ENCODE results near the gene ADAMTS10. TPM values are rescaled to one million over a fixed set of nuclear protein-coding genes. Genes with fewer than 3 reads are reported as not detected.
"Not testable (repeated sequence)": the region's sequence is repeated elsewhere in the genome, so short reads cannot be mapped to it uniquely, and the experiment has no call there.

ADAMTS10 gene
- total RNA-seq, 4 donors from 2014 or later, result 15.7 to 45.3 (median 22.8) TPM

GRCh38 chr19:8573316-8573715 lies 37.2 kb downstream of the ADAMTS10 start:
- 79 to 88% methylated on average over 1 to 7 of the region's 7 CpGs for WGBS, 2 donors (ENCODE audit: low coverage in 1 of 2)
- Histone ChIP-seq H3K4me3 (no peak overlapping the region), H3K27ac (no peak overlapping the region), H3K9me3 (no peaks in the 10 kb centered on the region), H3K27me3 (peaks cover 30% of the 10 kb centered on the region), H3K4me1 (peaks cover 0 to 11% (median 0%) of the 10 kb centered on the region in 3 donors), H3K36me3 (no peaks in the 10 kb centered on the region)
- ATAC-seq, result no peak
- no peak for TF ChIP-seq POLR2A (IDR thresholded peaks at IDR 0.05)
- TF ChIP-seq POLR2AphosphoS5 (IDR thresholded peaks at IDR 0.05), result no peak
- no peak for TF ChIP-seq CTCF (IDR thresholded peaks at IDR 0.05)
- TF ChIP-seq EP300 (IDR thresholded peaks at IDR 0.05), result no peak

- no peaks in the 10 kb centered on the region for H3K9me3 ChIP-seq
- no peak overlapping the region for H3K4me3 ChIP-seq
- 25% methylated on average over 1 of the region's 5 CpGs; no CpG with 5 or more reads in 1 of the 2 donors for WGBS, 2 donors (ENCODE audit: low coverage in 1 of 2)
- no peak for ATAC-seq
- no peak for TF ChIP-seq POLR2A (IDR thresholded peaks at IDR 0.05)
- no peak for TF ChIP-seq POLR2AphosphoS5 (IDR thresholded peaks at IDR 0.05)
- TF ChIP-seq CTCF (IDR thresholded peaks at IDR 0.05), result no peak
- no peak for TF ChIP-seq EP300 (IDR thresholded peaks at IDR 0.05)
- no peaks in the 10 kb centered on the region for H3K36me3 ChIP-seq
- no peak overlapping the region for H3K27ac ChIP-seq
- peaks cover 0 to 5% (median 0%) of the 10 kb centered on the region in 3 donors for H3K4me1 ChIP-seq
- peaks cover 7% of the 10 kb centered on the region for H3K27me3 ChIP-seq
Measured at GRCh38 chr19:8571006-8571411, 39.5 kb downstream of the ADAMTS10 start.

- ATAC-seq, result peak; percentile 55
- Histone ChIP-seq H3K36me3 (no peaks in the 10 kb centered on the region), H3K4me1 (peaks cover 0 to 5% (median 0%) of the 10 kb centered on the region in 3 donors), H3K4me3 (no peak overlapping the region), H3K27me3 (no peaks in the 10 kb centered on the region), H3K9me3 (no peaks in the 10 kb centered on the region), H3K27ac (peak overlapping the region in 1 of 4 donors; percentile 15)
- TF ChIP-seq POLR2A (IDR thresholded peaks at IDR 0.05) (no peak), POLR2AphosphoS5 (IDR thresholded peaks at IDR 0.05) (no peak), EP300 (IDR thresholded peaks at IDR 0.05) (no peak), CTCF (IDR thresholded peaks at IDR 0.05) (no peak)
- 47 to 67% methylated on average over 1 to 3 of the region's 5 CpGs for WGBS, 2 donors (ENCODE audit: low coverage in 1 of 2)
Measured at GRCh38 chr19:8569066-8569771, 41.3 kb downstream of the ADAMTS10 start.

GRCh38 chr19:8567522-8568172 lies 42.9 kb downstream of the ADAMTS10 start:
- Histone ChIP-seq H3K27me3 (no peaks in the 10 kb centered on the region), H3K4me1 (peaks cover 0 to 5% (median 0%) of the 10 kb centered on the region in 3 donors), H3K27ac (no peak overlapping the region), H3K9me3 (no peaks in the 10 kb centered on the region), H3K4me3 (no peak overlapping the region), H3K36me3 (no peaks in the 10 kb centered on the region)
- ATAC-seq, result peak; percentile 39
- no peak for TF ChIP-seq POLR2A (IDR thresholded peaks at IDR 0.05)
- no peak for TF ChIP-seq CTCF (IDR thresholded peaks at IDR 0.05)
- WGBS, 2 donors (ENCODE audit: low coverage in 1 of 2), result 66 to 91% methylated on average over 2 to 9 of the region's 15 CpGs

GRCh38 chr19:8566855-8567254 lies 43.7 kb downstream of the ADAMTS10 start:
- TF ChIP-seq POLR2AphosphoS5 (IDR thresholded peaks at IDR 0.05), result no peak
- no peak for TF ChIP-seq POLR2A (IDR thresholded peaks at IDR 0.05)
- TF ChIP-seq CTCF (IDR thresholded peaks at IDR 0.05), result no peak
- TF ChIP-seq EP300 (IDR thresholded peaks at IDR 0.05), result no peak
- WGBS, 2 donors (ENCODE audit: low coverage in 1 of 2), result 82 to 90% methylated on average over 4 to 7 of the region's 7 CpGs
- no peaks in the 10 kb centered on the region for H3K9me3 ChIP-seq
- ATAC-seq, result no peak
- H3K27me3 ChIP-seq, result no peaks in the 10 kb centered on the region
- no peaks in the 10 kb centered on the region for H3K36me3 ChIP-seq
- no peak overlapping the region for H3K27ac ChIP-seq
- H3K4me1 ChIP-seq, result peaks cover 0 to 5% (median 0%) of the 10 kb centered on the region in 3 donors
- H3K4me3 ChIP-seq, result no peak overlapping the region

GRCh38 chr19:8564866-8565265 lies 45.6 kb downstream of the ADAMTS10 start:
- not testable (repeated sequence) for H3K27me3 ChIP-seq, H3K27ac ChIP-seq, H3K4me3 ChIP-seq, H3K4me1 ChIP-seq, ATAC-seq, H3K9me3 ChIP-seq, H3K36me3 ChIP-seq
- 40% methylated on average over 1 to 2 of the region's 8 CpGs for WGBS, 2 donors (ENCODE audit: low coverage in 1 of 2)
